Loucy (cell line): ENCODE results near the gene KDSR.

Source experiments
- CTCF ChIP-seq: fragments of 200-600 bp; sonication (generic); conservative IDR thresholded peaks from 2 replicates; pipeline ENCODE4 v1.5.1; 2014; ENCODE audit warnings: mild to moderate bottlenecking, antibody characterized with exemption, low read length
- EZH2phosphoT487 ChIP-seq: fragments of 200-600 bp; IDR thresholded peaks from 2 replicates; pipeline ENCODE4 v1.6.1; 2018; ENCODE audit warnings: antibody characterized with exemption, mild to moderate bottlenecking, moderate library complexity, borderline replicate concordance

- no peak for TF ChIP-seq CTCF
- no peak for TF ChIP-seq EZH2phosphoT487
Observed at GRCh38 chr18:63309422-63309821, 57.6 kb downstream of the KDSR start.
